ENCODE data around the gene MUC4.

MUC4 gene

DNA sequence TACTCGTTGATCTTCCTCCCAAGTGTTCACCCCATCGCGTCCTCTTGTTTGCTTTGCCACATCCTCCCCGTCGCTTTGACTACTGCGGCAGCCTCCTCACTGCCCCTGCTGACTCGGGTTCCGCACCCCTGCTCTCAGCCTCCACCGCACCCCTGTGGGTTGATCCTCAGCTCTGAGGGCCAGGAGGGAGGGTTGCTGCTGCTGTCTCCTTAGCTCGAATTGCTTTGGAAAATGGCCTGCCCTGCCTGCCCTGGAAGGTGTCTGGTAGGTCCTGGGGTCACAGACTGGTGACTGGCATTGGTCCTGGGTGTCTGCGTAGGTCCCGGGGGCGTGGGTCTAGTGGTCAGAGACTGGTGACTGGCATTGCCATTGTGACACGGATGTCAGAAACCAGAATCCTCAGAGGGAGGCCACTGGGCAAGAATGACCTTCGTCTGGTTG, 9.4 kb downstream of the MUC4 start:
- Histone ChIP-seq H3K36me3 (ENCODE audit: low read length) (no peaks in the 10 kb centered on the region), H3K4me2 (ENCODE audit: low read depth, low read length, poor library complexity, severe bottlenecking) (no peak overlapping the region), H3K79me2 (ENCODE audit: insufficient read depth, low read length) (no peaks in the 10 kb centered on the region), H3K9me2 (replicated peaks; ENCODE audit: insufficient read depth, low read length) (no peaks in the 10 kb centered on the region), H3K4me3 (ENCODE audit: insufficient read depth, low read length, poor library complexity, severe bottlenecking) (no peak overlapping the region), H3F3A (ENCODE audit: insufficient read depth) (no peaks in the 10 kb centered on the region), H3K27me3 (ENCODE audit: low read length) (no peaks in the 10 kb centered on the region), H3K9ac (ENCODE audit: low read length) (no peak overlapping the region), H3K9me3 (ENCODE audit: insufficient read depth, low read length) (no peaks in the 10 kb centered on the region), H3K27ac (ENCODE audit: low read depth, low read length) (no peak overlapping the region), H2AFZ (ENCODE audit: low read depth, low read length, severe bottlenecking) (no peak overlapping the region), H4K20me1 (ENCODE audit: low read depth, low read length) (no peaks in the 10 kb centered on the region)
- no peak for TF ChIP-seq EZH2phosphoT487 (conservative IDR thresholded peaks at IDR 0.05; ENCODE audit: low read length)
- TF ChIP-seq, protein P1, sequence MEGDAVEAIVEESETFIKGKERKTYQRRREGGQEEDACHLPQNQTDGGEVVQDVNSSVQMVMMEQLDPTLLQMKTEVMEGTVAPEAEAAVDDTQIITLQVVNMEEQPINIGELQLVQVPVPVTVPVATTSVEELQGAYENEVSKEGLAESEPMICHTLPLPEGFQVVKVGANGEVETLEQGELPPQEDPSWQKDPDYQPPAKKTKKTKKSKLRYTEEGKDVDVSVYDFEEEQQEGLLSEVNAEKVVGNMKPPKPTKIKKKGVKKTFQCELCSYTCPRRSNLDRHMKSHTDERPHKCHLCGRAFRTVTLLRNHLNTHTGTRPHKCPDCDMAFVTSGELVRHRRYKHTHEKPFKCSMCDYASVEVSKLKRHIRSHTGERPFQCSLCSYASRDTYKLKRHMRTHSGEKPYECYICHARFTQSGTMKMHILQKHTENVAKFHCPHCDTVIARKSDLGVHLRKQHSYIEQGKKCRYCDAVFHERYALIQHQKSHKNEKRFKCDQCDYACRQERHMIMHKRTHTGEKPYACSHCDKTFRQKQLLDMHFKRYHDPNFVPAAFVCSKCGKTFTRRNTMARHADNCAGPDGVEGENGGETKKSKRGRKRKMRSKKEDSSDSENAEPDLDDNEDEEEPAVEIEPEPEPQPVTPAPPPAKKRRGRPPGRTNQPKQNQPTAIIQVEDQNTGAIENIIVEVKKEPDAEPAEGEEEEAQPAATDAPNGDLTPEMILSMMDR (IDR thresholded peaks at IDR 0.05; ENCODE audit: insufficient read depth, low read length, poor library complexity, severe bottlenecking): no peak

DNA sequence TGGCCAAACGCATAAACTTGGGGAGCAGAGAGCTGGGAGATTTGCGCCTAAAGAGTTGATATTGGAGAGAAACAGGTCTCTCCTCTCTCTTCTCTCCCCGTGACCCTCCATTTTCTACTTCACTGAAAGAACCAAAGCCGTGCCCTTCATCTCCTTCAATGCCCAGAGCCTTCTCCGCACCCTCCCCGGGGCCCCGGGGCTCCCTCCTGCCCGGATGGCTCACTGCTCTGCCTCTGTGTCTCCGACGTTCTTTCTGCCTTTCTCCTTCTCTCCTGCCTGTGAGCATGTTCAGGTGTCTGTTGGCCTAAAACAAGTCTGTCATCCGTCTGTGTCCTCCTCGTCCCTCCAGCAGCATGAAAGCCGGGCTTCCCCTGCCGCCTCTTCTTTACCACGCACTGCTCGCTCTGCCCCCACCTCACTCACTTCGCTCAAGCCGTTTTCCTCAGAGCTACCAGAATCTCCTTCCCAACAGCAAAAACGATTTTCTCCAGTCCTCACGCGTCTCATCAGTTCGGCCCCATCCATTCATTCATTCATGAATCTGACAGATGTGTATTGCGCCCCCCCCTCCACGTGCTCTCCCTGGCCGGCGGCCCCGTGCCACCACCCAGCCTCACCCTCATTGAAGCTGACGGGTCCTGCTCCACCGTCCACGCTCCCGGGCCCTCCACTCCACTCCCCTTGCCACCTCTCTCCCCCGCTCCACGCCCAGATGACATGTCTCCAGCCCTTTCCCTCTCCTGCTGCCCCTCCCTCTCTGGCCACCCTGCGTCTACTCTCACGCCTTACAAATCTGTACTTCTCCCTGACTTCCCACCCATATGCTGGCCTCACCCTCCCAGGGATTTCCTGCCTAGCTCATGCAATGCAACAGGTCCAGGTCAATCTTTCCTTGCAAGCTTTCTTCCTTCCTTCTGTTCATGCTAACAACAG, 10.2 kb downstream of the MUC4 start:
- H2AFZ ChIP-seq (ENCODE audit: low read depth, low read length, severe bottlenecking): no peak overlapping the region
- H3F3A ChIP-seq (ENCODE audit: insufficient read depth): no peaks in the 10 kb centered on the region
- no peak overlapping the region for H3K27ac ChIP-seq (ENCODE audit: low read depth, low read length)
- H3K4me2 ChIP-seq (ENCODE audit: low read depth, low read length, poor library complexity, severe bottlenecking): no peak overlapping the region
- no peak for TF ChIP-seq EZH2phosphoT487 (conservative IDR thresholded peaks at IDR 0.05; ENCODE audit: low read length)
- TF ChIP-seq, protein P1 (IDR thresholded peaks at IDR 0.05; ENCODE audit: insufficient read depth, low read length, poor library complexity, severe bottlenecking): no peak
- H3K36me3 ChIP-seq (ENCODE audit: low read length): no peaks in the 10 kb centered on the region
- no peaks in the 10 kb centered on the region for H4K20me1 ChIP-seq (ENCODE audit: low read depth, low read length)
- H3K79me2 ChIP-seq (ENCODE audit: insufficient read depth, low read length): no peaks in the 10 kb centered on the region
- no peaks in the 10 kb centered on the region for H3K9me3 ChIP-seq (ENCODE audit: insufficient read depth, low read length)
- H3K27me3 ChIP-seq (ENCODE audit: low read length): no peaks in the 10 kb centered on the region
- no peaks in the 10 kb centered on the region for H3K9me2 ChIP-seq (replicated peaks; ENCODE audit: insufficient read depth, low read length)
- no peak overlapping the region for H3K4me3 ChIP-seq (ENCODE audit: insufficient read depth, low read length, poor library complexity, severe bottlenecking)
- H3K9ac ChIP-seq (ENCODE audit: low read length): no peak overlapping the region

GRCh38 chr3:195800240-195800639, 11.5 kb downstream of the MUC4 start:
- TF ChIP-seq EZH2phosphoT487 (conservative IDR thresholded peaks at IDR 0.05; ENCODE audit: low read length): no peak
- TF ChIP-seq, protein P1 (IDR thresholded peaks at IDR 0.05; ENCODE audit: insufficient read depth, low read length, poor library complexity, severe bottlenecking): no peak
- Histone ChIP-seq H3K27ac (ENCODE audit: low read depth, low read length) (no peak overlapping the region), H3K27me3 (ENCODE audit: low read length) (no peaks in the 10 kb centered on the region), H4K20me1 (ENCODE audit: low read depth, low read length) (no peaks in the 10 kb centered on the region), H3F3A (ENCODE audit: insufficient read depth) (no peaks in the 10 kb centered on the region), H3K4me3 (ENCODE audit: insufficient read depth, low read length, poor library complexity, severe bottlenecking) (no peak overlapping the region), H3K9me2 (replicated peaks; ENCODE audit: insufficient read depth, low read length) (no peaks in the 10 kb centered on the region), H3K36me3 (ENCODE audit: low read length) (no peaks in the 10 kb centered on the region), H3K79me2 (ENCODE audit: insufficient read depth, low read length) (no peaks in the 10 kb centered on the region), H3K9ac (ENCODE audit: low read length) (no peak overlapping the region), H3K4me2 (ENCODE audit: low read depth, low read length, poor library complexity, severe bottlenecking) (no peak overlapping the region), H3K9me3 (ENCODE audit: insufficient read depth, low read length) (no peaks in the 10 kb centered on the region), H2AFZ (ENCODE audit: low read depth, low read length, severe bottlenecking) (no peak overlapping the region)

All from SU-DHL-6 (cell line).